Cortex of kidney (tissue), 1 donor: ENCODE results near the gene RFPL1.
"Not testable (repeated sequence)": the region's sequence is repeated elsewhere in the genome, so short reads cannot be mapped to it uniquely, and the experiment has no call there.

ENCODE experiments used
- DNase-seq: peaks from one replicate; lab custom pipeline; 2025; lab: John Stamatoyannopoulos, UW

The RFPL1 gene

DNA sequence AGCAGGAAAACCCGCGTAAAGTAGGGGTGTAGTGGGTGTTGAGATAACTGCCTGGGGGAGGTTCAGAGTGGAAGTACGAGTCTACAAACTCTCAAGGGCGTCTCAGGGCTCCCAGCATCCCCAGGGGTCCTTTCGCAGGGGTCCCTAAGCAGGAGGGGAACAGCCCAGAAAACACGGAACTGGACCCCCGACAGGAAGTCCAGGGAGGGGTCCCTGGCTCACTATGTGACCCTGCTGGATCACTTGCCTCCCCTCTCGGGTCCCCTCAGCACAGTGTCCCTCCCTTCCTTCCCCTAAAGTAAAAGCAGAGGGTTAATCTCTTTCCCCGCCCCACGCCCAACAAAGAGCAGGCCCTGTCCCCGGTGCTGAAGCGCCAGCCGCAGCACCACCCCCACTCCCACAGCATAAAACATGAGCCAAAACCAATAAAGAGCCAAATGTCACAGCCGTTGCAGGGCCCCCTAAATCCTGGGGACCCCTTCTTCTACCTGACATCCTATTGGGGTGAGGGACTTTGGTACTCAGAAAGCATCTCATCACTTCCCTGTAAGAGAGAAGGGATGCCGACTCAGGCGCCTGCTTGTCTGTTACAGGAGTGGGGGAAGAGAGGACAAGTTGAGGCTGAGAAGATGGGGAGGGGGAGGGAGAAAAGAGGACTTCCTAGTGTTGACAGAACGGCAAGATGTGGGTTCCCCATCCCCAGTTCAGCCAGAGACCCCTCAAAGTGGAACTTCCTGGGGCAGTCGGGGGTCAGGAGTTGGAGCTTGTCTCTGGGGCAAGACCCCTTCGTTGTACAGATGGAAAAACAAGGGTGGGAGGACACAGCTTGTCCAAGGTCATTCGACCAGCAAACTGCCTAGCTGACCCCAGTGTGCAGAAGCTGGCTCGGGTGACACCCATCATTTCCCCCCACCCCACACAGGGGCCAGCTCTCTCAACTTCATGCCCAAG, 40.2 kb downstream of the RFPL1 start:
- no peak for DNase-seq

DNA sequence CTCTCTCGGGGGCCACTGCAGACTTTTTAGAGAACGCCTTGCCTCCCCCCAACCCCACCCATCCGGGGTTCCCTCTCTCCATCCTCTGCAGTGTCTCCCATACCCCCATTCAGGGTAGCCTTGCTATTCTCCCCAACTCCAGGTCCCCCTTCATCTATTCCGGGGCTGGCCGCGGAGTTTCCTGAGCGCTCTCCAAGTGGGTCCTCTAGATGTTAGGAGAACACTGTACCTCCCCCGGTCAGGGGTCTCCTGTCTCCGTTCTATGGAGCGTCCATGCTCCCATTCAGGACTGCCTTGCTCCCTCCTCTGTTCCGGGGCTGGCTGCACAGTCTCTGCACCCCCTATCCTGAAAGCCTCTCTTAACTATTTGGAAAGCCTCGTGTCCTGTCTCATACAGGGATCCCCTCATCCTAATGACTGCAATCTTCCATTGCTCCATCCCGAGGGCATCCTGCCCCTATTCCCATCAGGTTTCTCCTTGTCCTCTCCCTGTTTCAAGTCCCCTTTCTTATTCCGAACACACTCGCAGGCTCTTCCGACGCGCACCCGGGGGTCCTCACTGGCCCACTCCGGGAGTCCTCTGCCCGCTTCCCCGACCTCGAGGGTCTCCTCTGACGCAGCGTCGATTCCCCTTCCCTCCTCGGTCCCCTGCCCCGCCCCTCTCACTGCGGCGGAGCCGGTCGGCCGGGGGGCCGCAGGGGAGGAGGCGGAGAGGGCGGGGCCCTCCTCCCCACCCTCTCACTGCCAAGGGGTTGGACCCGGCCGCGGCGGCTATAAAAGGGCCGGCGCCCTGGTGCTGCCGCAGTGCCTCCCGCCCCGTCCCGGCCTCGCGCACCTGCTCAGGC, 41.3 kb downstream of the RFPL1 start, which contains the start of gene NEFH:
Gene NEFH (plus strand): TSS at position 802 of the 845 bp plus-strand sequence. CDS start 45 bp downstream, outside the sequence.
- DNase-seq: no peak

DNA sequence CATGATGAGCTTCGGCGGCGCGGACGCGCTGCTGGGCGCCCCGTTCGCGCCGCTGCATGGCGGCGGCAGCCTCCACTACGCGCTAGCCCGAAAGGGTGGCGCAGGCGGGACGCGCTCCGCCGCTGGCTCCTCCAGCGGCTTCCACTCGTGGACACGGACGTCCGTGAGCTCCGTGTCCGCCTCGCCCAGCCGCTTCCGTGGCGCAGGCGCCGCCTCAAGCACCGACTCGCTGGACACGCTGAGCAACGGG, 41.8 kb downstream of the RFPL1 start:
- no peak for DNase-seq

DNA sequence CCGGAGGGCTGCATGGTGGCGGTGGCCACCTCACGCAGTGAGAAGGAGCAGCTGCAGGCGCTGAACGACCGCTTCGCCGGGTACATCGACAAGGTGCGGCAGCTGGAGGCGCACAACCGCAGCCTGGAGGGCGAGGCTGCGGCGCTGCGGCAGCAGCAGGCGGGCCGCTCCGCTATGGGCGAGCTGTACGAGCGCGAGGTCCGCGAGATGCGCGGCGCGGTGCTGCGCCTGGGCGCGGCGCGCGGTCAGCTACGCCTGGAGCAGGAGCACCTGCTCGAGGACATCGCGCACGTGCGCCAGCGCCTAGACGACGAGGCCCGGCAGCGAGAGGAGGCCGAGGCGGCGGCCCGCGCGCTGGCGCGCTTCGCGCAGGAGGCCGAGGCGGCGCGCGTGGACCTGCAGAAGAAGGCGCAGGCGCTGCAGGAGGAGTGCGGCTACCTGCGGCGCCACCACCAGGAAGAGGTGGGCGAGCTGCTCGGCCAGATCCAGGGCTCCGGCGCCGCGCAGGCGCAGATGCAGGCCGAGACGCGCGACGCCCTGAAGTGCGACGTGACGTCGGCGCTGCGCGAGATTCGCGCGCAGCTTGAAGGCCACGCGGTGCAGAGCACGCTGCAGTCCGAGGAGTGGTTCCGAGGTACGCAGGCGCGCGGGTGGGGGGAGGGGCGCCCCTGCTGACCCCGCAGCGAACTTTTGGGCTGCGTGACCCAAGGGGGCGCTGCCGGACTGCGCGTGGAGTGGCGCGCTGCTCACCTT, 42.3 kb downstream of the RFPL1 start:
- no peak for DNase-seq

DNA sequence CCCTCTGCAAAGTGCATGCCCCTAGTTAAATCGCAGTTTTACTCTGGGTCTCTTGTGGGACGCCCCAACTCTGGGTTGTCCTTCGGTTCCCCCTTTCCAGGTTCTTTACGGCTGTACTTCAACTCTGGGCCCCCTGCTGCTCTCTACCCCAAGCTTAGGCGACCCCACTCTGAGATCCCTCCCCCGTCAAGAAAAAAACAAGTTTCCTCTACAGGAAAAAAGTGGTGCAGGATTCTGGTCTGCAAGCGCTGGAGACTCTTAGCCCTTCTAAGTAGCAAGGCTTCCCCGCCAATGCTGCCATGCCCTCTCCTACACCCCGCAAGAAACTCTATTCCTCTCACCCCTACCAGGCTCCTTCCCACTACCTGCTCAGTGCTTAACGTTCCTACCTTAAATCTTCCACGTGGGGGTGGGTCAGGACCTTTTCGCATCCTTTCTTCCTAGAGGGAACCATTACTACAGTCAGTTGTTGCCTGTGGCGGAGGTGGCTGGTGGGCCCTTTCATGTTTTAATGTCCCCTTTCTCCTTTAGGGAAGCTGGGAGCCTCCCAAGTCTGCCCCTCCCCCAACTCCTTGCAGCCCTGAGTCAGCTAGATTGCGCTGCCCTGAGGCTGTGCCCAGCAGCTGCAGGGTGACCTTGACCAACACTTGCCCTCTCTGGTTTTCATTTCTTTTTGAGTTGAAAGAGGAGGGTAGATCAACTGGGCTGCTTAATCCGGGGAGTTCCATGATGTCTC, 43.0 kb downstream of the RFPL1 start:
- DNase-seq: no peak

DNA sequence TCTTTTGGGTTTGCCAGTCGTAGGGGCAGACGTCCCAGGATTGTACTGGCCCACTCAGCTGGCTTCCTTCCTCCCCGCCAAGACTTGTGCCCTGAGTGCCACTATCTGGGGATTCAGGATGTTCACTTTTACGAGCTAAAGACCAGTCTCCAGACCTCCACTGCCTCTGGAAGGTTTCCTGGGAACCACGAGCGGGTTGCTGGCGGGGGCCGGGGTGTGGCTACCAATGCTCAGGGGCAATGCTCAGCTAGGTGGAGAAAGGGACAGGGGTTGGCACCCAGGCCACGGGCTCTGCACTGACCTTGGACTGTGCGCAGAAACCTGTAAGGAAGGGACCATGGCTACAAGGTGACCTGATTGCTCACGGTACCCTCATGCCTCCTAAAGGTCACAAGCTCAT, 43.9 kb downstream of the RFPL1 start:
- no peak for DNase-seq

DNA sequence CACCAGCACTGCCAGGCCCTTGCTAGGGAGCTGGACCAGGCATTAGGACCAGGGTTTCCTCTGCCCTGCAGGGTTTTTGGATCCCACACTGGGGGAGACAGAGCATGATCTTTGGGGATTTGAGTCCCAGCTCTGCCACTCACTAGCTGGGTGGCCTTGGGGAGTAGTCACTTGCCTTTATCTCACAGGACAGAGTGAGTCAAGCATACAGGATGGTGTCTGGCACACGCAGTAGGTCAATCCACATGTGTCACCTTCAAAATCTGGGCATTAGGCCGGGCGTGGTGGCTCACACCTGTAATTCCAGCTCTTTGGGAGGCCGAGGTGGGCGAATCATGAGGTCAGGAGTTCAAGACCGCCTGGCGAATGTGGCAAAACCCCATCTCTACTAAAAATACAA, 44.3 kb downstream of the RFPL1 start:
- no peak for DNase-seq

DNA sequence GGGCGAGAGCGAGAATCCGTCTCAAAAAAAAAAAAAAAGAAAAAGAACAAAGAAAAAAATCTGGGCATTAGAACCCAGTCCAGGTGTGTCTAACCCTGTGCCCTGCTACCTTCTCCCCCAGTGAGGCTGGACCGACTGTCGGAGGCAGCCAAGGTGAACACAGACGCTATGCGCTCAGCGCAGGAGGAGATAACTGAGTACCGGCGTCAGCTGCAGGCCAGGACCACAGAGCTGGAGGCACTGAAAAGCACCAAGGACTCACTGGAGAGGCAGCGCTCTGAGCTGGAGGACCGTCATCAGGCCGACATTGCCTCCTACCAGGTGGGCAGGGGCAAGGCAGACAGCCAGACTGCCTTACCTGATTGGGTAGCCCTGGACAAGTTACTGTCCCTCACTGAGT, 44.9 kb downstream of the RFPL1 start:
- no peak for DNase-seq

DNA sequence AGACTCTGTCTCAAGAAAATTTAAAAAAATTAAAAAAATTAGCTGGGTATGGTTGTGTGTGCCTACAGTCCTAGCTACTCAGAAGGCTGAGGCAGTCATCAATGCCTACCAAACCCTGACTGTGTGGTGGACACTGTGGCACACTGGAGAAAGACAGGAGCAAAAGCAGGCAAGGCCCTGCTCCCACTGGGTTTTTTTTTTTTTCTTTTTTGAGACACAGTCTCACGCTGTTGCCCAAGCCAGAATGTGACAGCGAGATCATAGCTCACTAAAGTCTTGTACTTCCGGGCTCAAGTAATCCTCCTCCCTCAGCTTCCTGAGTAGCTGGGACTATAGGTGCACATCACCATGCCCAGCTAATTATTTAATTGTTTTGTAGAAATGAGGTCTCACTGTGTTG, 46.3 kb downstream of the RFPL1 start:
- DNase-seq: no peak

DNA sequence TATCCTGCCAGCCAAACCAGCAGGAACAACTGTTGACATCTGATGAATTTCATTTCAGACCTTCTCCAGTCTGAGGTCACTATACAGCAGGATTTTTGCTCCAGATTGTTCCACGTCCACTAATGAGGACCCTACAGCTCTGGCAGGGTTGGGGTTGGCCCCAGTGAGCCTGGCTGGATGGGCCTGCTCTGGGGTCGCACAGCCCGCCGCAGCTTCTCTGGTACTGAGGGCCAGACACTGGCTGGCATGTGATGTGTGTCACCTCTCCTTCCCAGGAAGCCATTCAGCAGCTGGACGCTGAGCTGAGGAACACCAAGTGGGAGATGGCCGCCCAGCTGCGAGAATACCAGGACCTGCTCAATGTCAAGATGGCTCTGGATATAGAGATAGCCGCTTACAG, 47.1 kb downstream of the RFPL1 start:
- DNase-seq: no peak

DNA sequence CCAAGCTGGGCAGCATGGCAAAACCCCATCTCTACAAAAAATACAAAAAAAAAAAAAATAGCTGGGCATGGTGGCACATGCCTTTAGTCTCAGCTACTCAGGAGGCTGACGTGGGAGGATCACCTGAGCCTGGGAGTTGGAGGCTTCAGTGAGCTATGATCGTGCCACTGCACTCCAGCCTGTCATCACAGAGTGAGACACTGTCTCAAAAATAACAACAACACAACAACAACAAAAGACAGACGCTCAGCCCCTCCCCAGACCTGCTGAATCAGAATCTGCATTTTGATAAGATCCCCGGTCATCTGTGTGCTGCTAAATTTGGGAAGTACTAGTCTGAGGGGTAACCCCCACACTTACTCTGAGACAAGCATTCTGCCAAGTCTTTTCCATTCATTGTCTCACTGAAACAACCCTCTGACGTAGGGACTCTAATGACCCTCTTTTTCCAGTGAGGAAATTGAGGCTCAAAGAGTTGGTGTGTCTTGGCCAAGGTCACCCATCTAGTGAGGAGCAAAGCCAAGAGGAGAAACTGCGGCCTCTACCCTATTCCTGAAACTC, 49.1 kb downstream of the RFPL1 start:
- no peak for DNase-seq

DNA sequence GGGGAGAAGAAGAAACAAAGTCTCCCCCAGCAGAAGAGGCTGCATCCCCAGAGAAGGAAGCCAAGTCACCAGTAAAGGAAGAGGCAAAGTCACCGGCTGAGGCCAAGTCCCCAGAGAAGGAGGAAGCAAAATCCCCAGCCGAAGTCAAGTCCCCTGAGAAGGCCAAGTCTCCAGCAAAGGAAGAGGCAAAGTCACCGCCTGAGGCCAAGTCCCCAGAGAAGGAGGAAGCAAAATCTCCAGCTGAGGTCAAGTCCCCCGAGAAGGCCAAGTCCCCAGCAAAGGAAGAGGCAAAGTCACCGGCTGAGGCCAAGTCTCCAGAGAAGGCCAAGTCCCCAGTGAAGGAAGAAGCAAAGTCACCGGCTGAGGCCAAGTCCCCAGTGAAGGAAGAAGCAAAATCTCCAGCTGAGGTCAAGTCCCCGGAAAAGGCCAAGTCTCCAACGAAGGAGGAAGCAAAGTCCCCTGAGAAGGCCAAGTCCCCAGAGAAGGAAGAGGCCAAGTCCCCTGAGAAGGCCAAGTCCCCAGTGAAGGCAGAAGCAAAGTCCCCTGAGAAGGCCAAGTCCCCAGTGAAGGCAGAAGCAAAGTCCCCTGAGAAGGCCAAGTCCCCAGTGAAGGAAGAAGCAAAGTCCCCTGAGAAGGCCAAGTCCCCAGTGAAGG, 50.9 kb downstream of the RFPL1 start:
- DNase-seq: not testable (repeated sequence)

DNA sequence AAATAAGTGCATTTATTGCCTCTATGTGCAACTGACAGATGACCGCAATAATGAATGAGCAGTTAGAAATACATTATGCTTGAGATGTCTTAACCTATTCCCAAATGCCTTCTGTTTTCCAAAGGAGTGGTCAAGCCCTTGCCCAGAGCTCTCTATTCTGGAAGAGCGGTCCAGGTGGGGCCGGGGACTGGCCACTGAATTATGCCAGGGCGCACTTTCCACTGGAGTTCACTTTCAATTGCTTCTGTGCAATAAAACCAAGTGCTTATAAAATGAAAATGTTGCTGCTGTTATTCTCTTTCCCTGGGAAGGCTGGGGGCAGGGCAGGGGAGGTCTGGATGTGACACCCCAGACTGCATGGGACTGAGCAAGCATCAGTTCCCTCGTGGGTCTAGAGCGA, 52.6 kb downstream of the RFPL1 start:
- no peak for DNase-seq
